Putamen (tissue), 1 donor: Measurements from ENCODE around the gene CCDC92.

Experiments used
- DNase-seq: peaks from one replicate; pipeline ENCODE4 v3.0.0-alpha.2; 2016; ENCODE audit warnings: low spot score

The CCDC92 gene

DNA sequence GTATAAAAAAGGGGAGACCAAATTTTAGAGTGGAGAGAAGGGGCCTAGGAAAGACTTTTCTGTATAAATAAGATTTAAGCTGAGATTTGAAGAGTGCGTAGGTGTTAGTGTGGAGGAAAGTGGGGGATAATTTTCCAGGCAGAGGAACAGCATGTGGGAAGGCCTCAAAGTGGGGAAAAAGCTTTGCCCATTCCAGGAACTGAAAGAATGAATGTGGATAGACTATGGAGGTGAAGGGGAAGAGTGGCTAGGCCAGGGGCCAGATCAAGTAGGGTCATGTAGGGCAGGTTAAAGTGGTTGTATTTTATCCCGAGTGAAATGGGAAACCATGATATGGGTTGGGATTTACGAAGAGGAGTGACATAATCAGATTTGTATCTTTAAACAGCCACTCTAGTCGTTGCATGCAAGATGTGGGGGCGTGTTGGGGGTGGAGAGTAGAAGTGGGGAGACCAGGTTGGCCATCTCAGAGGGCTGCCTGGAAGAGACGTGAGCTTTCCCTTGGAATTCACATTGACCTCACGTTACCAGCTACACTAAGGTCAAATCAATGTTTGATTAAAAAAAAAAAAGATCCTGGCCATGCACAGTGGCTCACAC, 3.7 kb upstream of the CCDC92 start:
- DNase-seq, result no peak

GRCh38 chr12:123973552-123974341, 1.1 kb upstream of the CCDC92 start:
- no peak for DNase-seq

- DNase-seq, result no peak
Measured at GRCh38 chr12:123971770-123972456, 718 bp downstream of the CCDC92 start.

GRCh38 chr12:123971449-123971769, 1.2 kb downstream of the CCDC92 start:
- no peak for DNase-seq

- DNase-seq, result no peak
Measured at GRCh38 chr12:123967121-123967586, 5.5 kb downstream of the CCDC92 start.

- DNase-seq, result no peak
Measured at GRCh38 chr12:123966596-123966995, 6.0 kb downstream of the CCDC92 start.

- DNase-seq, result no peak
Measured at GRCh38 chr12:123965382-123965781, 7.2 kb downstream of the CCDC92 start.

DNA sequence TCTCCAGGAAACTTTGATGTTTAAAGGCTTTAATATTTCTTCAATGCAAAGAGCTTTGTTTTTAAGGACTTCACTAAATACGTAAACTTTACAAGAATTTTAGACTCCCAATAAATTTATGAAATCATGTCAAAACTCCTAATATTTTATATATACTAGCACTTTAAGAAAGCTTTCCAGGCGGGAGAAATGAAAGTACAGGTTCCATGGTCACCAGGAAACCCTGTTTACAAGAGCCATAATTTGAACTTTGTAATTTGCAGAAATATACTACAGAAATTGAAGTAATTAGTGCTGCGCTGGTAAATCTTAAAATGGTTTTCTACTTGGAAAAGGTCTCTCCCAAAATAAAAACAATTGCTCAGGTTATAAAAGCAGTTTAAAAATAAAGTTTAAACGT, 8.8 kb downstream of the CCDC92 start:
- DNase-seq, result no peak

DNA sequence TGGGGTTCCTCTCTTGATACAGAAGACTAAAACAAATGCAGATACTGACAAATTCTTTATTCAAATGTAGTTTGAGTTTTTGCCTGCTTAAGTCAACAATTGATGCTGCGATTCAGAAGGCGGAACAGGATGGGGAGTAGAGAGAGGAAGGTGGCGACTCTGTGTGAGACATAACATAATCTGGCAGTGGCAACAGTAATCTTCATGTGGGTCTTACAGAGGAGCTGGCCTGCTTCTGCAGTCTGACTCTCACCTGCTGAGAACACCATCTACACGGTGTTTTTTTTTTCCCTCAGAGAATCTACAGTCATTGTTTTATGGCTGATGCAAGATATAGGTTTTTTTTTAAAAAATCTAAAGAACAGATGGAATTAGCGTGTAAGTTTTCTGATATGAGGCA, 10.1 kb downstream of the CCDC92 start:
- DNase-seq, result no peak

- DNase-seq, result no peak
Measured at GRCh38 chr12:123961585-123962345, 10.9 kb downstream of the CCDC92 start.

DNA sequence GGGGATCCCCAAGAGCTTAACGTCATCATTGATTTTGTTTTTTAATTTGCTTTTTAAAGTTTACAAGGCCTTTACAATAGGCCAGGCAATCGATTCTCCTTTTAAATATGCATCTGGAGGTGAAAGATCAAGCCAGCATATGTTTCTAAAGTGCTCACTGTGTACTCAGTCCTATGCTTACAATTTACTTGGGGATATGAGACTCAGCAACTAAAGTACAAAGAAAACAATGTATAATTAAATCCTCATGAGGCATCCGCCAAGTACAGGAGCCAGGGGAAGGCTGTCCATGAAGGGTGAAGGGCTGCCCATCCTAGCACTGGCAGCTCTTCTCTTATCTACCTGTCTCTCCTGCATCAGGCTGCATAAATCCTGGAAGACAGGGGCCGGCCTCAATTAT, 11.8 kb downstream of the CCDC92 start:
- DNase-seq, result no peak

- no peak for DNase-seq
Measured at GRCh38 chr12:123960029-123960735, 12.4 kb downstream of the CCDC92 start.

DNA sequence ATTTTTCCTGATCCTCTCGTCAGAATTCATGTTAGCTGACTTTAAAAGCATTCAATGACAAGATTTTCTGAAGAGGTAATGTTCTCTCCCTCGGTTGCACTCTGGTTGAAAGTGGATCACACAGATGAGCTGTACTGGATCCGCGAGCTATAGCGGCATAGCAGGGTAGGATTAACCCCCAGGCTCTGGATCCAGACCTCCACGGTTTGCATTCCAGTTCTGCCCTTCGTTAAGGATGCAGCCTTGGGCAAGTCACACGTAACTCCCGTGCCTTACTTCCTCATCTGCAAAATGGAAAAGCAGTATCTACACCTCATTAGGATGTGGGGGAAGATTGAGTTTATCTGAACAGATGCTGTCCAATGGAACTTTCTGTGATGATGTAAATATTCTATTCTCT, 13.8 kb downstream of the CCDC92 start:
- DNase-seq, result no peak

GRCh38 chr12:123958462-123958861, 14.2 kb downstream of the CCDC92 start:
- no peak for DNase-seq

- DNase-seq, result no peak
Measured at GRCh38 chr12:123957196-123957595, 15.4 kb downstream of the CCDC92 start.

- no peak for DNase-seq
Measured at GRCh38 chr12:123956249-123956648, 16.4 kb downstream of the CCDC92 start.

DNA sequence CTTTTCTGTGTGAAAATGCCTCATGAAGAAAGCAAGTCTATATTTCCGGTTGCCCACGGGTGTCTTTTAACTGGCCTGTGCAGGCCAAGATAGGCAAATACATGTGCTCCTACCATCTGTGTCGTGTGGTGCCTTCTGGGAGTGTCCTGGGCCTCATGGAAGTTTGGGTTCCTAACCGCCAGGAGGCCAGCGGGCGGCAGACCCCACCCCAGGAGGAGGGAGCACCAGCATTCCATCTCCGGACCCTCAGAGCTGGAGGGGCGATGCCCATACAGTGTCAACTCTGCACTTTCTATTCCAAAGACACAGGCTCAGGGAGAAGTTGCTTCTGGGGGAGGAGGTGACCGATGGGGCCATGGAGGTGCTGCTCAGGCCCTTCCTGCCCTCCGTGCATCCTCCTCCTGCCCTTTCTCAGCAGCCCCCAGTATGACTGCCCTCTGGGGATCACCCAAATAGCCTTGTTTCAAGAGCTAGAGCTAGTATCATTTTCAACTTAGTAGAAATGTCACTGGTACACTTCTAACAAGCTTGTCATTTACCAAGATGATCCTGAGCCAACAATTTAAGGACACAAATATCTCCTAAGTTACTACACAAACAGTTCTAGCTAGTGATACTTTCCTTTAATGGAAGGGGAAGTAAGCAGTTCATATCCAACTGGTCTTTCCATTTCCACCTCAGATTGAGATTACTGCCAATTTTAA, 17.8 kb downstream of the CCDC92 start:
- no peak for DNase-seq

DNA sequence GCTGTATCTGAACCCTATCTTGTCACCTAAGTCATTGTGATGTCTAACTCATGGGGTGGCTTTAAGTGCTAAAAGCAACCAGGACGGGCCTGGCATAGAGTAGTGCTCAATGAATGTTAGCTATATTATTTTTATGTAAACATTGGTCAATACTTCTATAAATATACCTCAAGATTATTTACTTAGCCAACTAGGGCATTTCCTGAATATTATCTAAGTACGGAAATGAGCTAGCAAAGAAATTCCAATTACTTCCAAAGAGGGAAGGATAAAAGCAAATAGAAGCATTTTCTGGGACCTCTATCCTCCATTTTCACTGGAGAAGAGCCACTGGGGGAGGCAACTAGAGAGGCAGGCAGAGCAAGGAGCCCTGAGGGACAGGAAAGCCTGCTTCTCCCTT, 20.6 kb downstream of the CCDC92 start:
- no peak for DNase-seq

DNA sequence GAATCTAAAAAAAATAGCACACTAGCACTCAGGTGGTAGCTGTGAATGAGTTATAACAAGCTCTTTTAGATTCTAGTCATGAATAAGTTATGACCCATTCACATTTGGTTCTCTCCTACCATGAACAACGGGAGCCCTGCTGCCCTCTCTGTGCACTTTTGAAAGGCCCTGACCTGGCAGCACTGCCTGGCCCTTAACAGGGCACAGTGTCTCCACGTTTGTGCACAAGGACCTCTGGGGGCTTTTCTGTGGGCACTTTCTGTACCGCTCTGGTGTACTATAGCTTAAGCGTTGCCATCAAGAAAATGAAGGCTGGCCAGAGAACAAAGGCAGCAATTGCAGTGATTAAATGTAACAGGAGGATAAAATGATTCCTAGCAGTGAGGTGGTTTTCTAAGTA, 21.2 kb downstream of the CCDC92 start:
- DNase-seq, result no peak

- no peak for DNase-seq
Measured at GRCh38 chr12:123950476-123951349, 21.9 kb downstream of the CCDC92 start.
